Measurements from ENCODE around the gene SAMHD1. TPM values are rescaled to one million over a fixed set of nuclear protein-coding genes. Genes with fewer than 3 reads are reported as not detected.
A peak's percentile ranks its signal among the peaks of the same experiment; 100 is the strongest.

Gene SAMHD1
- total and polyA plus RNA-seq, 2 of the 13 experiments (the other 11 are each of a cell fraction or from before 2014, with no cell fraction given) = 16.9 to 43.5 TPM

GRCh38 chr20:36872852-36873251 is 78.7 kb downstream of the SAMHD1 start (continued):
- no peak for TF ChIP-seq HNRNPK (IDR thresholded peaks at IDR 0.05; ENCODE audit: low read depth, low read length, poor library complexity, severe bottlenecking)
- 0 out of 2 replicates have a peak, but pooled peaks have one; percentile 12 for TF ChIP-seq ZNF564 (CRISPR knock-in tag; IDR thresholded peaks at IDR 0.05)
- TF ChIP-seq MTF2 (CRISPR knock-in tag; IDR thresholded peaks at IDR 0.05; ENCODE audit: borderline replicate concordance) = 0 out of 2 replicates have a peak, but pooled peaks have one; percentile 61
- TF ChIP-seq CHCHD3 (CRISPR knock-in tag; IDR thresholded peaks at IDR 0.05) = 0 out of 2 replicates have a peak, but pooled peaks have one; percentile 22

DNA sequence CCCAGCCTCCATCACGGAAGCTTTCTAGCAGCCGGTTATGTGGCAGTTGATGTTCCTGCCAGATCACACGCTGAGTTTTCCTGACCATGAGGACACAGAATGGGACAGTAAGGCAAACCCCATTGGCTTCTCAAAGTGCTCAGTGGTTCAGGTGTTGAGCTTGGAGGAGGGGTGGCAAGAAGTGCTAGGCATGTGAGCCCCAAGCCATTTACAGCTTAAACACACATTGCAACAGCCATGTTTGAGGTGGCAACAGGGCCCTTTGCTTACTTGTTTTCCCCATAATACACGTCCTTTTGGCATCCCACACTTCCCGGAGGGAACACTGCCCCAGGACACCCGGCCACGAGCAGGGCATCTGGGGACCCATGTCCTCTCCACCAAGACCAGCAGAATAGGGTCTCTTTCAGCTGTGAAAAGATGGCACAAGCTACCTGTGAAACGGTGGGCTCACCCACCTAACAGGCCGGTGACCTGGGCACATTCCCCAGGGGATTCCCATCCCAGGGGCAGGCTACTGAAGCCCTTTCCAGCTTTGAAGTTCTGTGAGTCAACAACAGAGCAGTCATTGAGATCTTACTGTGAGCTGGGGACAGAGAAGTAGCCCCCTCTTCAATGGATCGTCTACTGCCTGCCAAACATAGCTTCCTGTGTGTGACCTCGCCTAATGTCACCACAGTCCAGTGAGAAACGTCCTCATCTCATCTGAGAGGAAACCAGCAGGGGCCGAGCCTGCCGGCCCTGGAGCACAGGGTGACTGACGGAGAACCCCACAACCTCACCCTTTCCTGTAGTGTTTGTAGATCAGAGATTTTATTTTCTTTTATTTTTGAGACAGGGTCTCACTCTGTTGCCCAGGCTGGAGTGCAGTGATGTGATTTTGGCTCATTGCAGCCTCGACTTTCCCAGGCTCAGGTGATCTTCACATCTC is 79.6 kb downstream of the SAMHD1 start:
- intact Hi-C loops (cut with micrococcal nuclease; ENCODE audit: unreplicated experiment) (loop anchor here (1.0 to 5.0 kb wide), 3 partner anchors 10 to 35 kb away; no protein-coding TSS in a partner anchor), in situ Hi-C loops (cut with HindIII; ENCODE audit: extremely low pct_ligation_motif_present, low pct_unique_long_range_greater_than_20kb) (no loop called here)
- Histone ChIP-seq H3K9ac (ENCODE audit: insufficient read depth, low read depth, low read length) (peak overlapping the region; percentile 42), H3K36me3 (replicated peaks in 1 of 2; ENCODE audit: control insufficient read depth in 1 of 2, insufficient read depth in 2 of 2, low read length in 2 of 2) (no peaks in the 10 kb centered on the region), H2AFZ (ENCODE audit: low read length) (peak overlapping the region; percentile 49), H3K4me2 (ENCODE audit: low read depth, low read length) (peak overlapping the region; percentile 93), H3K4me1 (ENCODE audit: insufficient read depth, low read length) (peaks cover 65% of the 10 kb centered on the region), H3K79me2 (ENCODE audit: insufficient read depth, low read length) (no peaks in the 10 kb centered on the region), H3K27me3 (ENCODE audit: control insufficient read depth in 1 of 2, insufficient read depth in 2 of 2, low read length in 2 of 2) (peaks cover 0 to under 1% of the 10 kb centered on the region in 2 experiments; a peak in 1 of 5 replicates), H3K4me3 (replicated peaks in 1 of 3; ENCODE audit: insufficient read depth in 1 of 3, low read depth in 2 of 3, low read length in 3 of 3) (peak overlapping the region; percentile 15 to 64 (median 15); a peak in 5 of 6 replicates), H3K27ac (ENCODE audit: extremely low read length, insufficient read depth, low read length) (peak overlapping the region; percentile 59), H3K9me3 (ENCODE audit: low read length) (no peaks in the 10 kb centered on the region), H4K20me1 (ENCODE audit: insufficient read depth, low read length) (no peaks in the 10 kb centered on the region)
- ChIA-PET CTCF (ENCODE audit: low intra/inter-chr PET ratio, low total read pairs) (no interaction called here), POLR2A (interaction anchor here (0.7 to 3.3 kb wide), 11 partner anchors 9 to 298 kb away, joined by 3 to 39 read pairs (median 4); partner anchors contain the start of genes DSN1 and TGIF2)
- DNase-seq (ENCODE audit: low spot score) = peak; percentile 95
- ATAC-seq = peak; percentile 79
- under 1% methylated on average over 16 of the region's 16 CpGs for WGBS (ENCODE audit: low lambda C conversion rate)
- no TSS peak for BruUV-seq (replicated peaks)
- FAIRE-seq = peak; percentile 83
- TF ChIP-seq, protein P1, sequence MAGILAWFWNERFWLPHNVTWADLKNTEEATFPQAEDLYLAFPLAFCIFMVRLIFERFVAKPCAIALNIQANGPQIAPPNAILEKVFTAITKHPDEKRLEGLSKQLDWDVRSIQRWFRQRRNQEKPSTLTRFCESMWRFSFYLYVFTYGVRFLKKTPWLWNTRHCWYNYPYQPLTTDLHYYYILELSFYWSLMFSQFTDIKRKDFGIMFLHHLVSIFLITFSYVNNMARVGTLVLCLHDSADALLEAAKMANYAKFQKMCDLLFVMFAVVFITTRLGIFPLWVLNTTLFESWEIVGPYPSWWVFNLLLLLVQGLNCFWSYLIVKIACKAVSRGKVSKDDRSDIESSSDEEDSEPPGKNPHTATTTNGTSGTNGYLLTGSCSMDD (CRISPR knock-in tag; IDR thresholded peaks at IDR 0.05) = no peak
- TF ChIP-seq RARG (CRISPR knock-in tag; IDR thresholded peaks at IDR 0.05; ENCODE audit: low read depth) (no peak), CAMTA2 (CRISPR knock-in tag; IDR thresholded peaks at IDR 0.05; ENCODE audit: borderline replicate concordance) (no peak), SSRP1 (CRISPR knock-in tag; IDR thresholded peaks at IDR 0.05) (peak; percentile 86; the same call in 1 of the 2 replicates), AKAP8 (CRISPR knock-in tag; IDR thresholded peaks at IDR 0.05) (peak; percentile 41; the same call in 1 of the 2 replicates), SRSF9 (IDR thresholded peaks at IDR 0.05; ENCODE audit: borderline replicate concordance, insufficient read depth, low read depth, low read length, poor library complexity, severe bottlenecking) (no peak), HNRNPK (IDR thresholded peaks at IDR 0.05; ENCODE audit: low read depth, low read length, poor library complexity, severe bottlenecking) (no peak), GFI1 (CRISPR knock-in tag; IDR thresholded peaks at IDR 0.05; ENCODE audit: borderline replicate concordance) (peak; percentile 88; the same call in 1 of the 2 replicates)
- TF ChIP-seq, protein P2, sequence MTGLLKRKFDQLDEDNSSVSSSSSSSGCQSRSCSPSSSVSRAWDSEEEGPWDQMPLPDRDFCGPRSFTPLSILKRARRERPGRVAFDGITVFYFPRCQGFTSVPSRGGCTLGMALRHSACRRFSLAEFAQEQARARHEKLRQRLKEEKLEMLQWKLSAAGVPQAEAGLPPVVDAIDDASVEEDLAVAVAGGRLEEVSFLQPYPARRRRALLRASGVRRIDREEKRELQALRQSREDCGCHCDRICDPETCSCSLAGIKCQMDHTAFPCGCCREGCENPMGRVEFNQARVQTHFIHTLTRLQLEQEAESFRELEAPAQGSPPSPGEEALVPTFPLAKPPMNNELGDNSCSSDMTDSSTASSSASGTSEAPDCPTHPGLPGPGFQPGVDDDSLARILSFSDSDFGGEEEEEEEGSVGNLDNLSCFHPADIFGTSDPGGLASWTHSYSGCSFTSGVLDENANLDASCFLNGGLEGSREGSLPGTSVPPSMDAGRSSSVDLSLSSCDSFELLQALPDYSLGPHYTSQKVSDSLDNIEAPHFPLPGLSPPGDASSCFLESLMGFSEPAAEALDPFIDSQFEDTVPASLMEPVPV (CRISPR knock-in tag; IDR thresholded peaks at IDR 0.05) = no peak; the same call in 1 of the 2 replicates
- TF ChIP-seq, protein P3, sequence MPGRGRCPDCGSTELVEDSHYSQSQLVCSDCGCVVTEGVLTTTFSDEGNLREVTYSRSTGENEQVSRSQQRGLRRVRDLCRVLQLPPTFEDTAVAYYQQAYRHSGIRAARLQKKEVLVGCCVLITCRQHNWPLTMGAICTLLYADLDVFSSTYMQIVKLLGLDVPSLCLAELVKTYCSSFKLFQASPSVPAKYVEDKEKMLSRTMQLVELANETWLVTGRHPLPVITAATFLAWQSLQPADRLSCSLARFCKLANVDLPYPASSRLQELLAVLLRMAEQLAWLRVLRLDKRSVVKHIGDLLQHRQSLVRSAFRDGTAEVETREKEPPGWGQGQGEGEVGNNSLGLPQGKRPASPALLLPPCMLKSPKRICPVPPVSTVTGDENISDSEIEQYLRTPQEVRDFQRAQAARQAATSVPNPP (CRISPR knock-in tag; IDR thresholded peaks at IDR 0.05) = no peak
